ENCODE data around the gene RELN.
"Not testable (repeated sequence)": the region's sequence is repeated elsewhere in the genome, so short reads cannot be mapped to it uniquely, and the experiment has no call there.

The RELN gene

DNA sequence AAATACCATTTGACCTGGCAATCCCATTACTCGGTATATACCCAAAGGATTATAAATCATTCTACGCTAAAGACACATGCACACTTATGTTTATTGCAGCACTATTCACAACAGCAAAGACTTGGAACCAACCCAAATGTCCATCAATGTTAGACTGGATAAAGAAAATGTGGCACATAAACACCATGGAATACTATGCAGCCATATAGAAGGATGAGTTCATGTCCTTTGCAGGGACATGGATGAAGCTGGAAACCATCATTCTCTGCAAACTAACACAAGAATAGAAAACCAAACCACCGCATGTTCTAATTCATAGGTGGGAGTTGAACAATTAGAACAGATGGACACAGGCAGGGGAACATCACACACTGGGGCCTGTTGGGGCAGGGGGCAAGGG is 502.6 kb downstream of the RELN start:
- not testable (repeated sequence) for H3K9ac ChIP-seq (ENCODE audit: low read length); H3K4me1 ChIP-seq (ENCODE audit: control insufficient read depth, low read depth, low read length); H3K27ac ChIP-seq (ENCODE audit: low read length); H3K27me3 ChIP-seq (ENCODE audit: control insufficient read depth, insufficient read depth, low read length); H3K4me3 ChIP-seq (ENCODE audit: low read length); H3K36me3 ChIP-seq (ENCODE audit: control insufficient read depth, low read depth, low read length); H3K9me3 ChIP-seq (ENCODE audit: control insufficient read depth, low read depth, low read length)

DNA sequence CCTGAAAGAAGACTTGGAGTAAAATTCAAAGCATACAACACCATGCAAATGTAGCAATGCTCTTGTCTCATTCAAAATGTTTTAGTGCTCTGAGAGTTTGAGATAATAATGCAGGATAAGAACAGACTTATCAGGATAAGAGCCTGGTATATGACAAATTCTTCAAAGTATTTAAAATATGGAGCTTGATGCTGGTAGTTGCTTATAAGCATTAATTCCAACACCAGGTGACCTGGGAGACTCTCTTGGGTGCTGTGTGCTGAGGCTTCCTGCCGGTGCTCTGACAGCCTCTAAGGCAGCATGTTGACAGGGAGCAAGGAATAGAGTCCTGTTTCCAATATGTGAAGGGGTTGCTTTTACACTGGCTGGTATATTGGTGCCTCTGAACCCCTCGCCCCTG is 508.7 kb downstream of the RELN start:
- Histone ChIP-seq H3K4me3 (ENCODE audit: low read length) (no peak overlapping the region), H3K27me3 (ENCODE audit: control insufficient read depth, insufficient read depth, low read length) (no peaks in the 10 kb centered on the region), H3K9ac (ENCODE audit: low read length) (no peak overlapping the region), H3K36me3 (ENCODE audit: control insufficient read depth, low read depth, low read length) (no peaks in the 10 kb centered on the region), H3K27ac (ENCODE audit: low read length) (no peak overlapping the region), H3K4me1 (ENCODE audit: control insufficient read depth, low read depth, low read length) (no peaks in the 10 kb centered on the region), H3K9me3 (ENCODE audit: control insufficient read depth, low read depth, low read length) (no peaks in the 10 kb centered on the region)

DNA sequence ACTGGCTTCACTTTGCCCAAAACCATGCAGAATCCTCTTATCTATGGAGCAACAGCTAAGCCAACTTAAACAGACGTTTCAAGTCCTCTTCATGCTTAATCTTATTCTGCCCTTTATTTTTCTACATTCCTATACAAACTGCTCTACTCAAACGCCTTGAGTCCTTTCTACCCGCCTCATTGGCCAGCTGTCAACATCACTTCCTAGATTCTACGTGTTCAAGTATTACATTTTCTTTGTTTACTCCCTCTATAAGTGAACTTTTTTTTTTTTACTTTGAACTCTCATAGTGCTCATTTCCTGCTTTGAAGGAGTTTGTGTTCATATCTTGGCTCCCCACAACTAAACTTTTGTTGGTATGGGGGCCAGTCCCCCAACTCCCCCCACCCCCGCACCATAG is 514.5 kb downstream of the RELN start:
- H3K4me3 ChIP-seq (ENCODE audit: low read length), result no peak overlapping the region
- no peaks in the 10 kb centered on the region for H3K36me3 ChIP-seq (ENCODE audit: control insufficient read depth, low read depth, low read length)
- no peaks in the 10 kb centered on the region for H3K27me3 ChIP-seq (ENCODE audit: control insufficient read depth, insufficient read depth, low read length)
- H3K27ac ChIP-seq (ENCODE audit: low read length), result no peak overlapping the region
- no peak overlapping the region for H3K9ac ChIP-seq (ENCODE audit: low read length)
- no peaks in the 10 kb centered on the region for H3K9me3 ChIP-seq (ENCODE audit: control insufficient read depth, low read depth, low read length)
- no peaks in the 10 kb centered on the region for H3K4me1 ChIP-seq (ENCODE audit: control insufficient read depth, low read depth, low read length)

DNA sequence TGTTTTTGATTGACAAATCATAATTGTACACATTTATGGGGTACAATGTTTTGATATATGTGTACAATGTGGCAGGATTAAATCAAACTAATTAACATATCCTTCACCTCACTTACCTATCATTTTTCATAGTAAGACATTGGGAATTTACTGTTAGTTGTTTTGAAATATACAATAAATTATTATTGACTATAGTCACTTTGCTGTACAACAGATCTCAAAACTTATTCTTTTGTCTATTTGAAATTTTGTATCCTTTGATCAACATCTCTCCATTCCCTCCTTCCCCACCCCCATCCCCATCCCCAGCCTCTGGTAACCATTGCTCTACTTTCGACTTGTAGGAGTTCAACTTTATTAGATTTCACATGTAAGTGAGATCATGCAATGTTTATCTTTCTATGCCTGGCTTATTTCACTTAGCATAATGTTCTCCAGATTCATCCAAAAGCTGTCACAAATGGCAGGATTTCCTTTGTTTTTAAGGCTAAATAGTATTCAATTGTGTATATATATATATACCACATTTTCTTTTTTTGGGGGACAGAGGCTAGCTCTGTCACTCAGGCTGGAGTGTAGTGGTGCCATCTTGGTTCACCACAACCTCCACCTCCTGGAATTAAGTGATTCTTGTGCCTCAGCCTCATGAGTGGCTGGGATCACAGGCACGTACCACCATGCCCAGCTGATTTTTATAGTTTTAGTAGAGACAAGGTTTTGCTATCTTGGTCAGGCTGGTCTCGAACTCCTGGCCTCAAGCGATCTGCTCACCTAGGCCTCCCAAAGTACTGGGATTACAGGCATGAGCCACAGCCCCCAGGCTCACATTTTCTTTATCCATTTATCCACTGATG is 520.1 kb downstream of the RELN start:
- Histone ChIP-seq H3K4me3 (ENCODE audit: low read length) (no peak overlapping the region), H3K36me3 (ENCODE audit: control insufficient read depth, low read depth, low read length) (no peaks in the 10 kb centered on the region), H3K27me3 (ENCODE audit: control insufficient read depth, insufficient read depth, low read length) (no peaks in the 10 kb centered on the region), H3K9ac (ENCODE audit: low read length) (no peak overlapping the region), H3K27ac (ENCODE audit: low read length) (no peak overlapping the region), H3K9me3 (ENCODE audit: control insufficient read depth, low read depth, low read length) (no peaks in the 10 kb centered on the region), H3K4me1 (ENCODE audit: control insufficient read depth, low read depth, low read length) (no peaks in the 10 kb centered on the region)

DNA sequence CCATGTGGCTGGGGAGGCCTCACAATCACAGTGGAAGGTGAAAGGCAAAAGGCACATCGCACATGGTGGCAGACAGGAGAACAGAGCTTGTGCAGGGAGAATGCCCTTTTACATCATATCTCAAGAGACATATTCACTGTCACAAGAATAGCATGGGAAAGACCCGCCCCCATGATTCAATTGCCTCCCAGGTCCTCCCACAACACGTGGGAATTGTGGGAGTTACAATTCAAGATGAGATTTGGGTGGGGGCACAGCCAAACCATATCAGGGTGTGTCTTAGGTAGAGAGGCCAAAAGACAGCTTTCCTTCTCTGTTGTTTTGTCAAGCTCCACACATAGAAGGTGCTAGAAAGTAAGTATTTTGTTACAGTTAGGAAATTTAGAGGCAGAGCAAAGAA is 522.6 kb downstream of the RELN start:
- Histone ChIP-seq H3K27ac (ENCODE audit: low read length) (no peak overlapping the region), H3K9ac (ENCODE audit: low read length) (no peak overlapping the region), H3K4me1 (ENCODE audit: control insufficient read depth, low read depth, low read length) (no peaks in the 10 kb centered on the region), H3K27me3 (ENCODE audit: control insufficient read depth, insufficient read depth, low read length) (no peaks in the 10 kb centered on the region), H3K36me3 (ENCODE audit: control insufficient read depth, low read depth, low read length) (no peaks in the 10 kb centered on the region), H3K9me3 (ENCODE audit: control insufficient read depth, low read depth, low read length) (no peaks in the 10 kb centered on the region), H3K4me3 (ENCODE audit: low read length) (no peak overlapping the region)

DNA sequence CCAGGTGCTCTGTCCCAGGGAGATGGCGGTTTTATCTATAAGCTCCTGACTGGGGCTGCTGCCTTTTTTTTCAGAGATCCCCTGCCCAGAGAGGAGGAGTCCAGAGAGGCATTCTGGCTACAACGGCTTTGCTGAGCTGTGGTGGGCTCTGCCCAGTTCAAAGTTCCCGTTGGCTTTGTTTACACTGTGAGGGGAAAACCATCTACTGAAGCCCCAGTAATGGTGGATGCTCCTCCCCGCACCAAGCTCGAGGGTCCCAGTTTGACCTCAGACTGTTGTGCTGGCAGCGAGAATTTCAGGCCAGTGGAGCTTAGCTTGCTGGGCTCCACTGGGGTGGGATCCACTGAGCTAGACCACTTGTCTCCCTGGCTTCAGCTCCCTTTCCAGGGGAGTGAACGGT is 527.1 kb downstream of the RELN start:
- Histone ChIP-seq H3K9me3 (ENCODE audit: control insufficient read depth, low read depth, low read length) (no peaks in the 10 kb centered on the region), H3K27me3 (ENCODE audit: control insufficient read depth, insufficient read depth, low read length) (no peaks in the 10 kb centered on the region), H3K4me3 (ENCODE audit: low read length) (no peak overlapping the region), H3K27ac (ENCODE audit: low read length) (no peak overlapping the region), H3K36me3 (ENCODE audit: control insufficient read depth, low read depth, low read length) (no peaks in the 10 kb centered on the region), H3K4me1 (ENCODE audit: control insufficient read depth, low read depth, low read length) (no peaks in the 10 kb centered on the region), H3K9ac (ENCODE audit: low read length) (no peak overlapping the region)

DNA sequence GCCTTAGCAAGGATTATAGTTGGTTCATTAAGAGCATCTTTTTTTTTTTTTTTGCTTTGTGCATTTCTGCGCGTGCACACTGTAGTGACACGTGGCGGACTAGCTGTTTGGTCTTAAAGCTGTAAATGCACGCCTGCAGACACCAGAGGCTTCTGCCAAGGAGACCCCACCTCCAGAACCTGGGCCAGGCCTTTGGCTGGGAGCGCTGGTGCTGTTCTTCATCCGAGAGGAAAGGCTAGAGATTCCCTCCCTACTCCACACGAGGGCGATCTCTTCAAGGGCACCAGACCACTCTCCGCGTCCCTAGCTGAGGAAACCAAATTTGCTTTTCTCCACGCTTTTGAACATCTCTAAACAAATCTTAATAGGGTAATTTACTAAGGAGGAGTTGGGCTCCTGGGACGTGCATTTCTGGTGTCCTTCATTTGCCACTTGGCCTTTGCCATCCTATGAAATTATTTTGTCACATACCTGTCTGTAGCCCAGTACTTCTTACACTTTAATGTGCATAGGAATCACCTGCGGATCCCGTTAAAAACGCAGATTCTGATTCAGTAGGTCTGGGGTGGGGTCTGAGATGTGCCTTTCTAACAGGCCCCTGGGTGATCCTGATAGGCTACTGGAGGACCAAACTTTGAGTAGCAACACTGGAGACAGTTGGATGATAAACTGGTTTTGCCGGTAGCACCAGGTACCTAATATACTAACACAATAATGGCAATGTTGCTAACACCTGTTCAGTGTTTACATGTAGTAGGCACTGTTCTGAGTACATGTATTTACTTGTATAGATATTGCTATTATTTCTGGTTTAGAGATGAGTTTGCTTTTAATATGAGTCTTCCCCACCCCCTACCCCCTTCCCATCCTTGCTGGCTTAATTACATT is 542.1 kb downstream of the RELN start:
- Histone ChIP-seq H3K4me3 (ENCODE audit: low read length) (no peak overlapping the region), H3K27me3 (ENCODE audit: control insufficient read depth, insufficient read depth, low read length) (peaks cover 56% of the 10 kb centered on the region), H3K36me3 (ENCODE audit: control insufficient read depth, low read depth, low read length) (no peaks in the 10 kb centered on the region), H3K27ac (ENCODE audit: low read length) (no peak overlapping the region), H3K4me1 (ENCODE audit: control insufficient read depth, low read depth, low read length) (peaks cover 11% of the 10 kb centered on the region), H3K9ac (ENCODE audit: low read length) (no peak overlapping the region), H3K9me3 (ENCODE audit: control insufficient read depth, low read depth, low read length) (no peaks in the 10 kb centered on the region)

DNA sequence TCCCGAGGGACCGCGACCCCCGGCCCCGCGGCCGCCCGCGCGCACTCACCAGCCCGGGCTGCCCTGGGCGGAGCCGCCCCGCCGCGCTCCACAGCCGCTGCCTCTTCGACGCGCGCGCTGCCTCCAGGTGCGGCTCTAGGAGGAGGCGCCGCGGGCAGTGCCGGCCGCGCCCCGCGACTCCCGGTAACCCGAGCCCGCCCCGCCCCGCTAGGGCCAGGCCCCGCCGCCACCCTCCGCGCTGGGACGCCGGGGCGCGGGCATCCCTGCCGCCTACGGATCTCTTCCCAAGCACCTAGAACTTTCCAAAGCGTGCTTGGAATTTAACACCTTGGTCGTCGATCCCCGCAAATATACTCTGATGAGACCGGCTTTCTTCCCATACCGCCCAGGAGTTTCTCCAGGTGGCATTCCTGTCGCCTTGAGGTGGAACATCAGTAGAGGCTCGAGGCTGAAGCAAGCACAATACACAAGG is 543.4 kb downstream of the RELN start, which contains the start of gene SLC26A5:
SLC26A5 (minus strand) TSS at position 159 of the 472 bp plus-strand sequence. CDS start 24,693 bp downstream, outside the sequence.
- no peak within 1 kb of the TSS for H3K27ac ChIP-seq (ENCODE audit: low read length)
- H3K9ac ChIP-seq (ENCODE audit: low read length), result no peak within 1 kb of the TSS

DNA sequence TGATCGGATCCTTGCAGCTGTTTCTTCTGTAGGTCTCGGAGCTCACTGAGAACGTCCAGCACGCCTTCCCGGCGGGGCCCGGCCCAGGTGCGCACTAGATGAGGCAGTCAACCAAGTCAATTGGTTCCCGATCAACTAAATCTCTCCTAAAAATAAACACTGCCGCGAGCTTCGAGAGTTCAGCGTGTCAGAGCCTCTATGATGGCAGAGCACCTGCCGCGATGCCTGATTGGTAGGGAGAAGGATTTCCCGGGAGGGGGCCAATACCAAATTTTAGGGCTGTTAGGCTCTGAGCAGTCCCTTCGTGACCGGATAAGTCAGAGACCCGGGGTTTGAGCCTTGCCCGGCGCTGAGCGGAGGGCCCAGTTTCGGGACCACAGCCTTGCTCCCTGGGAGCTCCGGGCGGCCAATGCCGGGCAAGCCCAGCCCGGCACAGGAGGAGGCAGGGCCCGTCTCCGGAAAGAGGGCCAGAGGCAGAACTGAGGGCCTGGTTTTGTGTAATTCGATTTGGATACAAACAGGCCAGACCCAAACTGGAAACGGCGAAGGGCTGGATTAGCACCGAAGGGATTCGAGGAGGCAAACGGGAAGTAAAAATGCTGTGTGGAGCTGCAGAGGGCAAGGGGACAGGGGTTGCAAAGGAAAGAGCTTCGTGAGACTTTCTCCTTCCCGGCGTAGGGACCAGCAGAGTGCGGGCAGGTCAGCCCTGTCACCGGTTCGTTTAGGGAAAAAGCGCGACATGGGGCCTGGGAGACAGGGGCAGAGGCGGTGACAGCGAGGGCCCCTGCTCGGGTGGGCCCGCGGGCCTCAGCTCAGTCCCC is 544.0 kb downstream of the RELN start:
- H3K36me3 ChIP-seq (ENCODE audit: control insufficient read depth, low read depth, low read length), result no peaks in the 10 kb centered on the region
- peaks cover 56% of the 10 kb centered on the region for H3K27me3 ChIP-seq (ENCODE audit: control insufficient read depth, insufficient read depth, low read length)
- H3K9ac ChIP-seq (ENCODE audit: low read length), result no peak overlapping the region
- no peak overlapping the region for H3K27ac ChIP-seq (ENCODE audit: low read length)
- peak overlapping the region; percentile 60 for H3K4me3 ChIP-seq (ENCODE audit: low read length)
- H3K4me1 ChIP-seq (ENCODE audit: control insufficient read depth, low read depth, low read length), result peaks cover 11% of the 10 kb centered on the region
- no peaks in the 10 kb centered on the region for H3K9me3 ChIP-seq (ENCODE audit: control insufficient read depth, low read depth, low read length)

More for the DNA sequence above, 543.4 kb downstream of the RELN start, which contains the start of gene SLC26A5:
- peaks cover 56% of the 10 kb centered on the region for H3K27me3 ChIP-seq (ENCODE audit: control insufficient read depth, insufficient read depth, low read length)
- H3K4me1 ChIP-seq (ENCODE audit: control insufficient read depth, low read depth, low read length), result peaks cover 11% of the 10 kb centered on the region
- peak within 1 kb of the TSS; percentile 60 for H3K4me3 ChIP-seq (ENCODE audit: low read length)
- H3K36me3 ChIP-seq (ENCODE audit: control insufficient read depth, low read depth, low read length), result no peaks in the 10 kb centered on the region
- no peaks in the 10 kb centered on the region for H3K9me3 ChIP-seq (ENCODE audit: control insufficient read depth, low read depth, low read length)

DNA sequence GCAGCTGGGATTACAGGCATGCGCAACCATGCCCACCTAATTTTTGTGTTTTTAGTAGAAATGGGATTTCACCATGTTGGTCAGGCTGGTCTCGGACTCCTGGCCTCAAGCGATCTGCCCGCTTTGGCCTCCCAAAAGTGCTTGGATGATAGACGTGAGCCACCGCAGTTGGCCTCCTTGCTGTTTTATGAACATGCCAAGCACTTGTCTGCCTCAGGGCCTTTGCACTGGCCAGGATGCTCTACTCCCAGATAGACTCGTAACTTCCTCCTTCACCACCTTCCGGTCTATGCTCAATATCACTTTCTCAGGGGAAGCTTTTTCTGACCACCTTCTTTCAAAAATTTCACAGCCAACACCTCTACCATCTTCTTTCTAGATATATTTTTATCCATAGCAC is 549.8 kb downstream of the RELN start:
- H3K27me3 ChIP-seq (ENCODE audit: control insufficient read depth, insufficient read depth, low read length), result peaks cover 21% of the 10 kb centered on the region
- no peak overlapping the region for H3K4me3 ChIP-seq (ENCODE audit: low read length)
- no peak overlapping the region for H3K9ac ChIP-seq (ENCODE audit: low read length)
- H3K27ac ChIP-seq (ENCODE audit: low read length), result no peak overlapping the region
- peaks cover 2% of the 10 kb centered on the region for H3K4me1 ChIP-seq (ENCODE audit: control insufficient read depth, low read depth, low read length)
- H3K9me3 ChIP-seq (ENCODE audit: control insufficient read depth, low read depth, low read length), result no peaks in the 10 kb centered on the region
- H3K36me3 ChIP-seq (ENCODE audit: control insufficient read depth, low read depth, low read length), result no peaks in the 10 kb centered on the region

DNA sequence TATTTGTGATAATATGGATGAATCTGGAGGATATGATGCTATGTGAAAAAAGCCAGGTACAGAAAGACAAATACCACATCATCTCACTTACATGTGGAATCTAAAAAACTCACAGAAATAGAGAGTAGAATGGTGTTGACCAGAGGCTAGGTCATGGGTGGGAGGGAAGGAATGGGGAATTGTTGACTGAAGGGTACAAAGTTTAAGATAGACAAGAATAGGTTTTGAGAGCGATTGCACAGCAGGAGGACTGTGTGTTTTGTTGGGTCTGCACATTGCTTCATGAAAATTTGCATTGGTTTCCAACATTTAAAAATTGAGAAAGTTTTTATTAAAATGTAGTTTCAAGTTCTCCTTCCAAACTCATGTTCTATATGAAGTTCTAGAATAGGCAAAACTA is 551.8 kb downstream of the RELN start:
- H3K9me3 ChIP-seq (ENCODE audit: control insufficient read depth, low read depth, low read length), result no peaks in the 10 kb centered on the region
- H3K27me3 ChIP-seq (ENCODE audit: control insufficient read depth, insufficient read depth, low read length), result peaks cover under 1% of the 10 kb centered on the region
- H3K4me3 ChIP-seq (ENCODE audit: low read length), result no peak overlapping the region
- no peaks in the 10 kb centered on the region for H3K4me1 ChIP-seq (ENCODE audit: control insufficient read depth, low read depth, low read length)
- H3K27ac ChIP-seq (ENCODE audit: low read length), result no peak overlapping the region
- H3K9ac ChIP-seq (ENCODE audit: low read length), result no peak overlapping the region
- H3K36me3 ChIP-seq (ENCODE audit: control insufficient read depth, low read depth, low read length), result no peaks in the 10 kb centered on the region

All from iPS-18a (cell line).